HepG2 (cell line): ENCODE results near the gene PPM1G. TPM values are rescaled to one million over a fixed set of nuclear protein-coding genes. Genes with fewer than 3 reads are reported as not detected.

Source experiments
- ATAC-seq: fragments of 200-7000 bp; cut with Tn5 transposase; 3 replicates; pipeline ENCODE4 v1.9.1; 2020; ENCODE audit warnings: mild to moderate bottlenecking, moderate library complexity
- BruUV-seq: library from RNA; stranded (reverse); fragments of 400-500 nt; replicated peaks from 2 replicates; lab custom pipeline; 2021; lab: Mats Ljungman, UMichigan
- CTCF ChIA-PET: fragments of 300-600 bp; formaldehyde crosslinking; extraction: SDS; loops from one replicate; lab custom pipeline; 2021; ENCODE audit warnings: low total read pairs, inconsistent platforms, low intra/inter-chr PET ratio; lab: Yijun Ruan, JAX
- POLR2A ChIA-PET: fragments of 350-600 bp; sonication (Branson Sonifier 250); formaldehyde crosslinking; loops from one replicate; lab custom pipeline; 2020; ENCODE audit warnings: antibody characterized with exemption, inconsistent platforms; lab: Yijun Ruan, JAX
- DNase-seq: peaks from one replicate; pipeline ENCODE4 v3.0.0-alpha.2; 2015; ENCODE audit warnings: low spot score
- FAIRE-seq: peaks from 3 replicates; lab custom pipeline; 2011; peaks lifted over from hg19 to GRCh38; lab: Jason Lieb, UNC
- H2AFZ ChIP-seq: one replicate; pipeline ENCODE4 v1.6.1; 2011; ENCODE audit warnings: low read length, inconsistent platforms
- H3K27ac ChIP-seq: fragments of 300-600 bp; 3 replicates; pipeline ENCODE4 v1.8.0; 2011; ENCODE audit warnings: mixed run types, mild to moderate bottlenecking, mixed read lengths, low read length, inconsistent platforms; ENCODE audit not compliant: insufficient read depth; ENCODE audit errors: extremely low read length
- H3K27me3 ChIP-seq, 2 experiments: fragments of 200-600 bp in 1 of 2; 2 replicates in 1 of 2; 3 replicates in 1 of 2; pipeline versions ENCODE4 v1.6.0 to v1.8.0; 2011; ENCODE audit warnings: low read length in 2 of 2, mild to moderate bottlenecking in 2 of 2, moderate library complexity in 2 of 2, inconsistent platforms in 1 of 2; ENCODE audit not compliant: insufficient read depth in 2 of 2, control insufficient read depth in 1 of 2
- H3K36me3 ChIP-seq, 2 experiments: fragments of 200-600 bp in 1 of 2; replicated peaks in 1 of 2; 2 replicates in 1 of 2; 3 replicates in 1 of 2; pipeline versions ENCODE4 v1.5.1 to v1.8.0; 2011; ENCODE audit warnings: low read length in 2 of 2, inconsistent platforms in 1 of 2; ENCODE audit not compliant: insufficient read depth in 2 of 2, control insufficient read depth in 1 of 2
- H3K4me1 ChIP-seq: 2 replicates; pipeline ENCODE4 v1.5.1; 2012; ENCODE audit warnings: low read length, inconsistent platforms; ENCODE audit not compliant: insufficient read depth
- H3K4me2 ChIP-seq: 2 replicates; pipeline ENCODE4 v1.6.0; 2011; ENCODE audit warnings: low read depth, low read length, inconsistent platforms
- H3K4me3 ChIP-seq, 3 experiments: fragments of 200-600 bp in 1 of 3; sonication (generic), shearing (Covaris generic) in 1 of 3; replicated peaks in 1 of 3; 2 replicates each; pipeline ENCODE4 v1.5.1; 2011 to 2016; ENCODE audit warnings: low read length in 3 of 3, inconsistent platforms in 2 of 3, low read depth in 2 of 3, mild to moderate bottlenecking in 2 of 3, control low read depth in 1 of 3, mixed read lengths in 1 of 3; ENCODE audit not compliant: insufficient read depth in 1 of 3
- H3K79me2 ChIP-seq: one replicate; pipeline ENCODE4 v1.6.1; 2011; ENCODE audit warnings: low read length, inconsistent platforms; ENCODE audit not compliant: insufficient read depth
- H3K9ac ChIP-seq: 2 replicates; pipeline ENCODE4 v1.6.0; 2011; ENCODE audit warnings: mild to moderate bottlenecking, low read depth, low read length, inconsistent platforms; ENCODE audit not compliant: insufficient read depth
- H3K9me3 ChIP-seq: 2 replicates; pipeline ENCODE4 v1.5.1; 2012; ENCODE audit warnings: mild to moderate bottlenecking, low read length
- H4K20me1 ChIP-seq: 2 replicates; pipeline ENCODE4 v1.6.0; 2011; ENCODE audit warnings: inconsistent platforms, mild to moderate bottlenecking, low read length, moderate library complexity; ENCODE audit not compliant: insufficient read depth
- HDAC6 ChIP-seq: fragments of 200-600 bp; sonication (generic); IDR thresholded peaks from 2 replicates; pipeline ENCODE4 v1.7.0; 2017; ENCODE audit warnings: mild to moderate bottlenecking, antibody characterized with exemption, low read length, low read depth
- MIER2 ChIP-seq: IDR thresholded peaks from 2 replicates; pipeline ENCODE4 v1.6.1; 2016; ENCODE audit warnings: missing biosample characterization, missing genetic modification reagents
- MYNN ChIP-seq: sonication (generic); formaldehyde crosslinking; IDR thresholded peaks from 2 replicates; pipeline ENCODE4 v1.4.0; 2020; ENCODE audit warnings: mild to moderate bottlenecking, low read depth, missing genetic modification reagents
- PLRG1 ChIP-seq: fragments of 450-650 bp; conservative IDR thresholded peaks from 2 replicates; pipeline ENCODE4 v1.6.1; 2016
- SAP130 ChIP-seq: IDR thresholded peaks from 2 replicates; pipeline ENCODE4 v1.6.1; 2016; ENCODE audit warnings: low read depth
- SRY ChIP-seq: sonication (generic); formaldehyde crosslinking; IDR thresholded peaks from 2 replicates; pipeline ENCODE4 v1.8.0; 2022; ENCODE audit warnings: mild to moderate bottlenecking, missing genetic modification reagents
- YEATS2 ChIP-seq: sonication (generic); formaldehyde crosslinking; IDR thresholded peaks from 2 replicates; pipeline ENCODE4 v1.4.0; 2020; ENCODE audit warnings: missing genetic modification reagents, borderline replicate concordance
- ZNF75D ChIP-seq: sonication (generic); formaldehyde crosslinking; IDR thresholded peaks from 2 replicates; pipeline ENCODE4 v1.8.1; 2023; ENCODE audit warnings: missing genetic modification reagents, mild to moderate bottlenecking, borderline replicate concordance
- ZNF788 ChIP-seq: sonication (generic); formaldehyde crosslinking; IDR thresholded peaks from 2 replicates; pipeline ENCODE4 v1.5.0; 2020; ENCODE audit warnings: mild to moderate bottlenecking, missing genetic modification reagents, borderline replicate concordance
- WGBS: methylation state at CpG from one replicate; pipeline ENCODE4 v1.1.6; 2017; ENCODE audit warnings: low lambda C conversion rate; 5-methylcytosine and 5-hydroxymethylcytosine counted together
- in situ Hi-C: cut with HindIII; loops from 2 replicates; pipeline ENCODE4 v1.10.0; 2017; ENCODE audit warnings: low pct_unique_long_range_greater_than_20kb; ENCODE audit not compliant: extremely low pct_ligation_motif_present
- intact Hi-C: fragments of 100-400 bp; cut with micrococcal nuclease; formaldehyde crosslinking; loops from one replicate; pipeline ENCODE4 v1.10.0; 2022; ENCODE audit not compliant: unreplicated experiment
- polyA plus RNA-seq, 8 experiments: library from polyadenylated mRNA; depleted of rRNA in 3 of 8; stranded (reverse) in 7 of 8; unstranded in 1 of 8; fragments of >200 nt; fragmentation: Illumina TruSeq in 4 of 8; extraction: Trizol in 4 of 8; gene quantifications; 2 replicates each; pipeline versions ENCODE4 v1.2.1 to v1.2.3, GENCODE V29; 2011 to 2016; ENCODE audit warnings: low read depth in 4 of 8, missing spikeins in 1 of 8, mixed read lengths in 1 of 8; ENCODE audit not compliant: insufficient read depth in 1 of 8
- total RNA-seq, 5 experiments: library from RNA; depleted of rRNA; stranded (reverse); fragments of >200 nt; fragmentation: Illumina TruSeq; extraction: Trizol; gene quantifications; 2 replicates each; pipeline ENCODE4 v1.2.3, GENCODE V29; 2016; ENCODE audit warnings: low read depth in 1 of 5
- TF ChIP-seq, protein P1 (sequence below): sonication (generic); formaldehyde crosslinking; conservative IDR thresholded peaks from 2 replicates; pipeline ENCODE4 v1.8.0; 2022; ENCODE audit warnings: low read depth, missing genetic modification reagents
- TF ChIP-seq, protein P2 (sequence below): sonication (generic); formaldehyde crosslinking; IDR thresholded peaks from 2 replicates; pipeline ENCODE4 v1.4.0; 2020; ENCODE audit warnings: missing genetic modification reagents

Gene PPM1G
- total and polyA plus RNA-seq, 2 of the 13 experiments (the other 11 are each of a cell fraction or from before 2014, with no cell fraction given): 58.2 to 213 TPM

DNA sequence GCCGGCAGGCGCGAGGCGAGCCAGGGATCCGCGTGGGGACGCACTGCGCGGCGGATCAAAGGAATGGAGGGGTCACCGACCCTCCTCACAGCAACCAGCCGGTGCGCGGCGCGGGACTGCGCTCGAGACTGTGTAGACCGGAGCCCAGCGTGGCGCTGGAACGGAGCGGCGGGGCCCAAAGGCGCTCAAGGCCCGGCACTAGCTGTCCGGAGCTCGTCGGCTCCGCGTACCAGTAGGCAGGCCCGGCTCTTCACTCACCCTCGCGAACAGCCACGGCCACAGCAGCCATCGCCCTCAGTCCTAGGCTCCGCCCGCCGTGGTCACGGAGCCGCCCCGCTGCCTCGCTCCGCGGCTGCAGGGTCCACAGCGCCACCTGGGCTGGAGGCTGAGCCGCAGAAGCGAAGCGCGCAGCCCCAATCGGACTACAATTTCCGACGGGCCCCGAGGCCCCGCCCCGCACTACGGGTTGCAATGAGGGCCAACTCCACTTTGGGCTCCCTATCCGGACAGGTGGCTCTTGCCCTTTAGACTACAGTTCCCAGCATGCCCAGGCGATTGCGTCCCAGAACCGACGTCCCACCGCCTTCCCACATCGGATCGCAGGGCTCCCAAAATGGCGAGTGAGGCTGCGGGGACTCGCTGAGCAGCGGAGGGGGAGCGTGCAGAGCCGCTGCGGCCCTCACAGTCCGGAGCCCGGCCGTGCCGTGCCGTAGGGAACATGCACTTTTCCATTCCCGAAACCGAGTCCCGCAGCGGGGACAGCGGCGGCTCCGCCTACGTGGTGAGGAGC is 39.2 kb downstream of the PPM1G start, which contains the start of the genes EIF2B4 and SNX17:
EIF2B4 (minus strand) TSS at position 313 of the 790 bp plus-strand sequence; CDS start at position 289, 24 bp downstream.
SNX17 (plus strand) TSS at position 591 of the 790 bp plus-strand sequence; CDS start at position 719, 128 bp downstream.
- Histone ChIP-seq H4K20me1 (no peaks in the 10 kb centered on the region; the same call in 1 of the 2 replicates), H3K36me3 (peaks cover 26 to 64% of the 10 kb centered on the region in 2 experiments), H2AFZ (no peak within 1 kb of the TSS), H3K9ac (peak within 1 kb of the TSS; percentile 97), H3K27ac (peak within 1 kb of the TSS; percentile 83), H3K4me2 (peak within 1 kb of the TSS; percentile 99), H3K27me3 (no peaks in the 10 kb centered on the region; a peak in 1 of 5 replicates), H3K79me2 (peaks cover 54% of the 10 kb centered on the region), H3K4me3 (peak within 1 kb of the TSS; percentile 88 to 96 (median 95)), H3K4me1 (peaks cover 41% of the 10 kb centered on the region), H3K9me3 (no peaks in the 10 kb centered on the region)
- ChIA-PET POLR2A (interaction anchor here (0.7 to 9.5 kb wide), 21 partner anchors 10 to 319 kb away, joined by 3 to 125 read pairs (median 5); partner anchors contain the start of genes AGBL5, GTF3C2, MPV17 and NRBP1), CTCF (interaction anchor here (1.1 to 2.5 kb wide), 2 partner anchors 49 to 213 kb away, joined by 3 to 15 read pairs; partner anchors contain the start of gene ZNF512)
- intact Hi-C loops: loop anchor here (1.0 to 10.0 kb wide), 4 partner anchors 13 to 115 kb away; partner anchors contain the start of gene GTF3C2
- under 1% methylated on average over 61 of the region's 85 CpGs for WGBS
- DNase-seq (peak; percentile 99), ATAC-seq (peak; percentile 89), FAIRE-seq (peak; percentile 65)
- BruUV-seq: no TSS peak
- in situ Hi-C loops: loop anchor here (5.0 kb wide), 1 partner anchor 48 kb away; the partner anchor contains the start of gene MPV17
- TF ChIP-seq PLRG1 (no peak), MIER2 (CRISPR knock-in tag) (peak; percentile 57; the same call in 1 of the 2 replicates), ZNF788 (CRISPR knock-in tag) (peak; percentile 99), YEATS2 (CRISPR knock-in tag) (peak; percentile 95), SAP130 (CRISPR knock-in tag) (peak; percentile 97), HDAC6 (no peak), MYNN (CRISPR knock-in tag) (no peak), ZNF75D (CRISPR knock-in tag) (no peak), SRY (CRISPR knock-in tag) (peak; percentile 65; the same call in 1 of the 2 replicates)
- TF ChIP-seq, protein P1, sequence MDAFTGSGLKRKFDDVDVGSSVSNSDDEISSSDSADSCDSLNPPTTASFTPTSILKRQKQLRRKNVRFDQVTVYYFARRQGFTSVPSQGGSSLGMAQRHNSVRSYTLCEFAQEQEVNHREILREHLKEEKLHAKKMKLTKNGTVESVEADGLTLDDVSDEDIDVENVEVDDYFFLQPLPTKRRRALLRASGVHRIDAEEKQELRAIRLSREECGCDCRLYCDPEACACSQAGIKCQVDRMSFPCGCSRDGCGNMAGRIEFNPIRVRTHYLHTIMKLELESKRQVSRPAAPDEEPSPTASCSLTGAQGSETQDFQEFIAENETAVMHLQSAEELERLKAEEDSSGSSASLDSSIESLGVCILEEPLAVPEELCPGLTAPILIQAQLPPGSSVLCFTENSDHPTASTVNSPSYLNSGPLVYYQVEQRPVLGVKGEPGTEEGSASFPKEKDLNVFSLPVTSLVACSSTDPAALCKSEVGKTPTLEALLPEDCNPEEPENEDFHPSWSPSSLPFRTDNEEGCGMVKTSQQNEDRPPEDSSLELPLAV (CRISPR knock-in tag): no peak
- TF ChIP-seq, protein P2, sequence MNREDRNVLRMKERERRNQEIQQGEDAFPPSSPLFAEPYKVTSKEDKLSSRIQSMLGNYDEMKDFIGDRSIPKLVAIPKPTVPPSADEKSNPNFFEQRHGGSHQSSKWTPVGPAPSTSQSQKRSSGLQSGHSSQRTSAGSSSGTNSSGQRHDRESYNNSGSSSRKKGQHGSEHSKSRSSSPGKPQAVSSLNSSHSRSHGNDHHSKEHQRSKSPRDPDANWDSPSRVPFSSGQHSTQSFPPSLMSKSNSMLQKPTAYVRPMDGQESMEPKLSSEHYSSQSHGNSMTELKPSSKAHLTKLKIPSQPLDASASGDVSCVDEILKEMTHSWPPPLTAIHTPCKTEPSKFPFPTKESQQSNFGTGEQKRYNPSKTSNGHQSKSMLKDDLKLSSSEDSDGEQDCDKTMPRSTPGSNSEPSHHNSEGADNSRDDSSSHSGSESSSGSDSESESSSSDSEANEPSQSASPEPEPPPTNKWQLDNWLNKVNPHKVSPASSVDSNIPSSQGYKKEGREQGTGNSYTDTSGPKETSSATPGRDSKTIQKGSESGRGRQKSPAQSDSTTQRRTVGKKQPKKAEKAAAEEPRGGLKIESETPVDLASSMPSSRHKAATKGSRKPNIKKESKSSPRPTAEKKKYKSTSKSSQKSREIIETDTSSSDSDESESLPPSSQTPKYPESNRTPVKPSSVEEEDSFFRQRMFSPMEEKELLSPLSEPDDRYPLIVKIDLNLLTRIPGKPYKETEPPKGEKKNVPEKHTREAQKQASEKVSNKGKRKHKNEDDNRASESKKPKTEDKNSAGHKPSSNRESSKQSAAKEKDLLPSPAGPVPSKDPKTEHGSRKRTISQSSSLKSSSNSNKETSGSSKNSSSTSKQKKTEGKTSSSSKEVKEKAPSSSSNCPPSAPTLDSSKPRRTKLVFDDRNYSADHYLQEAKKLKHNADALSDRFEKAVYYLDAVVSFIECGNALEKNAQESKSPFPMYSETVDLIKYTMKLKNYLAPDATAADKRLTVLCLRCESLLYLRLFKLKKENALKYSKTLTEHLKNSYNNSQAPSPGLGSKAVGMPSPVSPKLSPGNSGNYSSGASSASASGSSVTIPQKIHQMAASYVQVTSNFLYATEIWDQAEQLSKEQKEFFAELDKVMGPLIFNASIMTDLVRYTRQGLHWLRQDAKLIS: peak; percentile 35; the same call in 1 of the 2 replicates
